Gastroesophageal sphincter (tissue), 3 donors: ENCODE data around the gene TMEM184A.

Source experiments
- POLR2A ChIP-seq, 2 donors: fragments of 450-650 bp; IDR thresholded peaks; one replicate each; pipeline ENCODE4 v1.6.1; 2017; ENCODE audit warnings: antibody characterized with exemption in 2 of 2, mild to moderate bottlenecking in 2 of 2, moderate library complexity in 1 of 2
- TF ChIP-seq, protein P1 (sequence below), 4 experiments: fragments of 200-600 bp in 2 of 4; fragments of 450-650 bp in 2 of 4; sonication (generic) in 1 of 4; IDR thresholded peaks; one replicate each; pipeline ENCODE4 v1.5.1; 2017 to 2019; ENCODE audit warnings: antibody characterized with exemption in 4 of 4, mild to moderate bottlenecking in 2 of 4, moderate library complexity in 2 of 4

DNA sequence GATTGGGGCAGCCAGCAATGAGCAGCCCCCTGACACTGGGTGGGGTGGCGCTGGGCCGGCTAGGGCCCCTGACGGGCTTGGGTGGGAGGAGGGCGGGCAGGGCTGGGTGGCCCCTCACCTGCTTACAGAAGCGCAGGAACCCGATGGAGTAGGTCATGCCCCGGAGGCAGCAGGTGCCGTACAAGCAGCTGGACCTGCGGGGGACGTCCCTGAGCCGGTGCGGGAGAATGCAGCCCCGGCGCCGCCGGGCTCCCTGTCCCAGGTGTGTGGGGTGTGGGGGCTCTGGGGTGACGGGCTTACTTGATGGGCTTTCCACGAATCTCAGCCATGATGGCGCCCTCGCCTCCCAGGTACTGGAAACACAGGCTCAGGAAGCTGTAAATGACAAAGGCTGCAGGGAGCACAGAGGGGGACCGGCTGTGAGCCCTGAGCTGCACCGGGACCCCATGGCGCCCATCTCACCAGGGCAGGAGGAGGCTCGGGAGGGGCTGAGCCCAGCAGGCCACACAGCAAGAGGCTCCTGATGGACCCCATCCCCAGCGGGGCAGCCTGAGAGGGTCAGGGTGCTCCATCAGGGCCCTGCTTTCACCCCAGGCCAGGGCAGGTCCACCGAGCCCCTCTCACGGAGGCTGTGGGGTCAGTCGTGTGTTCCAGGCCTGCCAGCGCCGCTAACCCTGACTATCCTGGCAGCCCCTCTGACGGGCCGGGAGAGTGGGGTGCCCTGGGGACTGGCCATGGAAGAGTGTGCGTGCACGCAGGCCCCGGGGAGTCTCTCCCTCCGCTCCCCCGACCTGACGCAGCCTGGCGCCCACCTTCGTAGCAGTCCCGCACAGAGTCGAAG, 5.8 kb downstream of the TMEM184A start:
- TF ChIP-seq, protein P1, sequence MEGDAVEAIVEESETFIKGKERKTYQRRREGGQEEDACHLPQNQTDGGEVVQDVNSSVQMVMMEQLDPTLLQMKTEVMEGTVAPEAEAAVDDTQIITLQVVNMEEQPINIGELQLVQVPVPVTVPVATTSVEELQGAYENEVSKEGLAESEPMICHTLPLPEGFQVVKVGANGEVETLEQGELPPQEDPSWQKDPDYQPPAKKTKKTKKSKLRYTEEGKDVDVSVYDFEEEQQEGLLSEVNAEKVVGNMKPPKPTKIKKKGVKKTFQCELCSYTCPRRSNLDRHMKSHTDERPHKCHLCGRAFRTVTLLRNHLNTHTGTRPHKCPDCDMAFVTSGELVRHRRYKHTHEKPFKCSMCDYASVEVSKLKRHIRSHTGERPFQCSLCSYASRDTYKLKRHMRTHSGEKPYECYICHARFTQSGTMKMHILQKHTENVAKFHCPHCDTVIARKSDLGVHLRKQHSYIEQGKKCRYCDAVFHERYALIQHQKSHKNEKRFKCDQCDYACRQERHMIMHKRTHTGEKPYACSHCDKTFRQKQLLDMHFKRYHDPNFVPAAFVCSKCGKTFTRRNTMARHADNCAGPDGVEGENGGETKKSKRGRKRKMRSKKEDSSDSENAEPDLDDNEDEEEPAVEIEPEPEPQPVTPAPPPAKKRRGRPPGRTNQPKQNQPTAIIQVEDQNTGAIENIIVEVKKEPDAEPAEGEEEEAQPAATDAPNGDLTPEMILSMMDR (IDR thresholded peaks at IDR 0.05) = no peak
- TF ChIP-seq POLR2A (IDR thresholded peaks at IDR 0.05) = no peak
